ENCODE measurements around the gene VEZF1.

Gene VEZF1

GRCh38 chr17:57941384-57942370 is 46.4 kb downstream of the VEZF1 start:
- no peak for TF ChIP-seq CTCF (IDR thresholded peaks at IDR 0.05; ENCODE audit: low read length, missing control alignments)
- no peak for DNase-seq (ENCODE audit: low read depth)
- H3K4me3 ChIP-seq (replicated peaks; ENCODE audit: low read depth, low read length), result no peak overlapping the region

GRCh38 chr17:57940653-57941329 is 47.3 kb downstream of the VEZF1 start:
- no peak for DNase-seq (ENCODE audit: low read depth)
- TF ChIP-seq CTCF (IDR thresholded peaks at IDR 0.05; ENCODE audit: low read length, missing control alignments), result no peak
- no peak overlapping the region for H3K4me3 ChIP-seq (replicated peaks; ENCODE audit: low read depth, low read length)

- TF ChIP-seq CTCF (IDR thresholded peaks at IDR 0.05; ENCODE audit: low read length, missing control alignments), result no peak
- H3K4me3 ChIP-seq (replicated peaks; ENCODE audit: low read depth, low read length), result no peak overlapping the region
- DNase-seq (ENCODE audit: low read depth), result no peak
These were observed 47.8 kb downstream of the VEZF1 start for GRCh38 chr17:57940231-57940630.

GRCh38 chr17:57939797-57940196 is 48.3 kb downstream of the VEZF1 start:
- no peak for TF ChIP-seq CTCF (IDR thresholded peaks at IDR 0.05; ENCODE audit: low read length, missing control alignments)
- no peak overlapping the region for H3K4me3 ChIP-seq (replicated peaks; ENCODE audit: low read depth, low read length)
- DNase-seq (ENCODE audit: low read depth), result no peak

GRCh38 chr17:57938061-57938502 is 50.0 kb downstream of the VEZF1 start:
- TF ChIP-seq CTCF (IDR thresholded peaks at IDR 0.05; ENCODE audit: low read length, missing control alignments), result no peak
- no peak for DNase-seq (ENCODE audit: low read depth)
- no peak overlapping the region for H3K4me3 ChIP-seq (replicated peaks; ENCODE audit: low read depth, low read length)

- H3K4me3 ChIP-seq (replicated peaks; ENCODE audit: low read depth, low read length), result no peak overlapping the region
- no peak for DNase-seq (ENCODE audit: low read depth)
- no peak for TF ChIP-seq CTCF (IDR thresholded peaks at IDR 0.05; ENCODE audit: low read length, missing control alignments)
These were observed 50.6 kb downstream of the VEZF1 start for GRCh38 chr17:57937492-57937891.
